Caco-2 (cell line): ENCODE results near the gene AIG1. TPM values are rescaled to one million over a fixed set of nuclear protein-coding genes. Genes with fewer than 3 reads are reported as not detected.

Experiments
- BruUV-seq: library from RNA; stranded (reverse); fragments of 400-500 nt; replicated peaks from 2 replicates; lab custom pipeline; 2021; lab: Mats Ljungman, UMichigan
- CTCF ChIA-PET: fragments of 300-600 bp; sonication (Branson Sonifier 250); formaldehyde crosslinking; loops from one replicate; lab custom pipeline; 2022; ENCODE audit warnings: antibody characterized with exemption; lab: Charles Lee
- POLR2A ChIA-PET: fragments of 300-600 bp; sonication (Branson Sonifier 250); formaldehyde crosslinking; loops from one replicate; lab custom pipeline; 2022; ENCODE audit warnings: antibody characterized with exemption; lab: Charles Lee
- DNase-seq, 2 experiments: peaks; one replicate each; pipeline versions ENCODE4 v3.0.0 to v3.0.0-alpha.2; 2020 to 2022
- H3K27me3 ChIP-seq: replicated peaks from 2 replicates; pipeline ENCODE4 v1.6.0; 2011; ENCODE audit warnings: low read length; ENCODE audit not compliant: control insufficient read depth, insufficient read depth
- H3K36me3 ChIP-seq: 2 replicates; pipeline ENCODE4 v1.5.1; 2011; ENCODE audit warnings: low read length; ENCODE audit not compliant: control insufficient read depth, insufficient read depth
- H3K4me1 ChIP-seq: fragments of 250-450 bp; sonication (Bioruptor Pico); 2 replicates; pipeline ENCODE4 v1.5.1; 2020; ENCODE audit warnings: mild to moderate bottlenecking
- H3K4me3 ChIP-seq: 2 replicates; pipeline ENCODE4 v1.5.1; 2011; ENCODE audit warnings: low read depth, mild to moderate bottlenecking, control low read depth, low read length
- H3K9me3 ChIP-seq: fragments of 250-450 bp; sonication (Bioruptor Pico); 2 replicates; pipeline ENCODE4 v1.5.1; 2020; ENCODE audit warnings: mild to moderate bottlenecking, moderate library complexity
- H3K27ac Mint-ChIP-seq: one replicate; pipeline ENCODE4 v1.8.0; 2022; ENCODE audit warnings: mixed read lengths; ENCODE audit not compliant: unreplicated experiment
- H3K27me3 Mint-ChIP-seq: one replicate; pipeline ENCODE4 v1.8.0; 2022; ENCODE audit warnings: mixed read lengths; ENCODE audit not compliant: insufficient read depth, unreplicated experiment
- H3K36me3 Mint-ChIP-seq: one replicate; pipeline ENCODE4 v1.8.0; 2022; ENCODE audit warnings: mild to moderate bottlenecking, mixed read lengths; ENCODE audit not compliant: insufficient read depth, unreplicated experiment
- H3K4me1 Mint-ChIP-seq: one replicate; pipeline ENCODE4 v1.8.0; 2022; ENCODE audit warnings: low read depth, mixed read lengths; ENCODE audit not compliant: unreplicated experiment
- H3K4me3 Mint-ChIP-seq: one replicate; pipeline ENCODE4 v1.8.0; 2022; ENCODE audit warnings: mild to moderate bottlenecking, moderate library complexity, mixed read lengths; ENCODE audit not compliant: unreplicated experiment
- H3K9me3 Mint-ChIP-seq: one replicate; pipeline ENCODE4 v1.8.0; 2022; ENCODE audit warnings: mixed read lengths; ENCODE audit not compliant: unreplicated experiment
- CTCF ChIP-seq, 2 experiments: fragments of 200-600 bp in 1 of 2; IDR thresholded peaks; 1 replicate in 1 of 2; 2 replicates in 1 of 2; pipeline versions ENCODE4 v1.5.1 to v1.8.0; 2011 to 2022; ENCODE audit warnings: antibody characterized with exemption in 1 of 2, control low read depth in 1 of 2, inconsistent platforms in 1 of 2, low read depth in 1 of 2, low read length in 1 of 2, mild to moderate bottlenecking in 1 of 2, moderate library complexity in 1 of 2; ENCODE audit not compliant: insufficient read depth in 1 of 2, severe bottlenecking in 1 of 2, unreplicated experiment in 1 of 2
- intact Hi-C: fragments of 100-400 bp; cut with micrococcal nuclease; formaldehyde crosslinking; loops from one replicate; pipeline ENCODE4 v1.10.0; 2022; ENCODE audit not compliant: unreplicated experiment
- total RNA-seq: library from RNA; stranded (reverse); gene quantifications from 2 replicates; pipeline ENCODE4 v1.2.3, GENCODE V29; 2022

AIG1 gene
- total RNA-seq, 1 experiment from 2014 or later, result 27.6 TPM

- no peak for DNase-seq
- Mint-ChIP-seq H3K4me3 (no peak overlapping the region), H3K27me3 (no peaks in the 10 kb centered on the region), H3K4me1 (no peaks in the 10 kb centered on the region), H3K9me3 (peaks cover 17% of the 10 kb centered on the region), H3K27ac (no peak overlapping the region), H3K36me3 (no peaks in the 10 kb centered on the region)
- Histone ChIP-seq H3K4me1 (no peaks in the 10 kb centered on the region), H3K9me3 (peaks cover 4% of the 10 kb centered on the region; the same call in 1 of the 2 replicates), H3K27me3 (no peaks in the 10 kb centered on the region), H3K36me3 (no peaks in the 10 kb centered on the region), H3K4me3 (no peak overlapping the region)
- CTCF ChIA-PET, result no interaction called here
- POLR2A ChIA-PET, result no interaction called here
- intact Hi-C loops, result no loop called here
- TF ChIP-seq CTCF (IDR thresholded peaks at IDR 0.05; ENCODE audit: insufficient read depth in 1 of 2, low read depth in 1 of 2, low read length in 1 of 2, severe bottlenecking in 1 of 2, unreplicated experiment in 1 of 2), result no peak
- no TSS peak for BruUV-seq
These were observed 117.0 kb downstream of the AIG1 start for GRCh38 chr6:143177706-143178105.

- H3K4me3 ChIP-seq, result no peak overlapping the region
- no TSS peak for BruUV-seq
- ChIA-PET POLR2A (no interaction called here), CTCF (no interaction called here)
- H3K36me3 ChIP-seq, result no peaks in the 10 kb centered on the region
- Mint-ChIP-seq H3K4me1 (no peaks in the 10 kb centered on the region), H3K9me3 (peaks cover 17% of the 10 kb centered on the region), H3K4me3 (no peak overlapping the region), H3K36me3 (no peaks in the 10 kb centered on the region), H3K27ac (no peak overlapping the region), H3K27me3 (no peaks in the 10 kb centered on the region)
- no peak for TF ChIP-seq CTCF (IDR thresholded peaks at IDR 0.05; ENCODE audit: insufficient read depth in 1 of 2, low read depth in 1 of 2, low read length in 1 of 2, severe bottlenecking in 1 of 2, unreplicated experiment in 1 of 2)
- H3K27me3 ChIP-seq, result no peaks in the 10 kb centered on the region
- intact Hi-C loops, result no loop called here
- H3K9me3 ChIP-seq, result no peaks in the 10 kb centered on the region; the same call in 1 of the 2 replicates
- H3K4me1 ChIP-seq, result no peaks in the 10 kb centered on the region
- no peak for DNase-seq
These were observed 118.4 kb downstream of the AIG1 start for GRCh38 chr6:143179096-143179495.

GRCh38 chr6:143179901-143180612, 119.4 kb downstream of the AIG1 start:
- DNase-seq, result no peak
- no peaks in the 10 kb centered on the region for H3K36me3 Mint-ChIP-seq
- ChIA-PET POLR2A (no interaction called here), CTCF (no interaction called here)
- H3K27ac Mint-ChIP-seq, result no peak overlapping the region
- H3K27me3 Mint-ChIP-seq, result no peaks in the 10 kb centered on the region
- H3K9me3 Mint-ChIP-seq, result peaks cover 10% of the 10 kb centered on the region
- no peak overlapping the region for H3K4me3 Mint-ChIP-seq
- H3K4me3 ChIP-seq, result no peak overlapping the region
- no peak for TF ChIP-seq CTCF (IDR thresholded peaks at IDR 0.05; ENCODE audit: insufficient read depth in 1 of 2, low read depth in 1 of 2, low read length in 1 of 2, severe bottlenecking in 1 of 2, unreplicated experiment in 1 of 2)
- H3K36me3 ChIP-seq, result no peaks in the 10 kb centered on the region
- intact Hi-C loops, result loop anchor here (5.0 kb wide), 1 partner anchor 97 kb away; no protein-coding TSS in a partner anchor
- no peaks in the 10 kb centered on the region; the same call in 1 of the 2 replicates for H3K9me3 ChIP-seq
- H3K4me1 ChIP-seq, result peaks cover 2% of the 10 kb centered on the region; the same call in 1 of the 2 replicates
- H3K4me1 Mint-ChIP-seq, result no peaks in the 10 kb centered on the region
- no peaks in the 10 kb centered on the region for H3K27me3 ChIP-seq
- no TSS peak for BruUV-seq
